Body of pancreas (tissue), 4 donors: Measurements from ENCODE around the gene SH3RF2.

Experiments
- CTCF ChIP-seq, 7 experiments: fragments of 450-650 bp in 4 of 7; fragments of 200-600 bp in 3 of 7; sonication (generic) in 3 of 7; IDR thresholded peaks; one replicate each; pipeline ENCODE4 v1.5.1; 2016 to 2019; ENCODE audit warnings: antibody characterized with exemption in 7 of 7
- POLR2A ChIP-seq, 3 donors: fragments of 450-650 bp; IDR thresholded peaks; one replicate each; pipeline ENCODE4 v1.6.1; 2016; ENCODE audit warnings: antibody characterized with exemption in 3 of 3, mild to moderate bottlenecking in 2 of 3

GRCh38 chr5:145937432-145938250 is 1.3 kb downstream of the SH3RF2 start:
- TF ChIP-seq CTCF (IDR thresholded peaks at IDR 0.05) (peak in 1 of 7 experiments; percentile 11), POLR2A (IDR thresholded peaks at IDR 0.05) (peak; percentile 54 to 77 (median 75))
